Bone marrow (tissue), 2 donors: ENCODE data around the gene CT45A7.
"Not testable (repeated sequence)": the region's sequence is repeated elsewhere in the genome, so short reads cannot be mapped to it uniquely, and the experiment has no call there.

Experiments used
- DNase-seq, 2 donors: peaks; one replicate each; lab custom pipeline; 2025; lab: John Stamatoyannopoulos, UW

CT45A7 gene

DNA sequence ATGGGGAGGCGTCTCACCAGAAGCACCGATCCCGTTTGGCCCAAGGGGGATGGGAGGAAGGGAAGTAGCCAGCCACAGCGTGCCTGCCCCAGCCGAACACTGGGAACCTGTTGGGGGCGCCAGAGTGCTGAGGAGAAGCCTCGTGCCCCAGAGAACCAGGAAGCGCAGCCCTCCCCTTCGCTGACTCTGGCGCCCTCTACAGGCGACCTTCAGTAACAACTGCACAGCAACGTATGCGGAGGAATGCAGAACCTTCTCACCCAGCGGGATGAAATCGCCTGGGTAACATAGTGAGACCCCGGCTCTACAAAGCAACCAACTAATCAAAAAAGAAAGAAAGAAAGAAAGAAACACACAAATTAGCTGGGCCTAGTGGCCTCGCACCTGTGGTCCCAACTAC, at the start of gene CT45A7:
Gene CT45A7, minus strand, starts transcription at position 101 of the 400 bp plus-strand sequence. CDS start 3,747 bp downstream, outside the sequence.
- DNase-seq = not testable (repeated sequence)

DNA sequence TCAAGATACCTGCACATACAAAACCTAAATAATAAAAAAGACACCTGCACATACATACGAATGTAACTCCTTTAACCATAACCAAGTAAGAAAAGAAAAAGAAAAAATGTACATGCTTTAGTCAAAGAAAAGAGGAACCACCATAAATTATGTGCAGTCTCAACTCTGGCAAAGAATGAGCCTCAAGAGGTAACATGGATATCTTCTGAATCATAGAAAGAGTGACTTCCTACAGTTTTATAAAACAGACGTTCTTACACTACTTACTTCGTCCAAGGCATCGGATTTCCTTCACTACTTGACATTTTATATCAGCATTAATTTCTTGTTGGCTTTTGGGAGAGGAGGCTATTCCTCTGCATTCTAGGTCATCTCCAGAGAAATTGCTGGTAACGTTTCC, 45.7 kb upstream of the CT45A7 start:
- DNase-seq = not testable (repeated sequence)

DNA sequence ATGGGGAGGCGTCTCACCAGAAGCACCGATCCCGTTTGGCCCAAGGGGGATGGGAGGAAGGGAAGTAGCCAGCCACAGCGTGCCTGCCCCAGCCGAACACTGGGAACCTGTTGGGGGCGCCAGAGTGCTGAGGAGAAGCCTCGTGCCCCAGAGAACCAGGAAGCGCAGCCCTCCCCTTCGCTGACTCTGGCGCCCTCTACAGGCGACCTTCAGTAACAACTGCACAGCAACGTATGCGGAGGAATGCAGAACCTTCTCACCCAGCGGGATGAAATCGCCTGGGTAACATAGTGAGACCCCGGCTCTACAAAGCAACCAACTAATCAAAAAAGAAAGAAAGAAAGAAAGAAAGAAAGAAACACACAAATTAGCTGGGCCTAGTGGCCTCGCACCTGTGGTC, 34.6 kb upstream of the CT45A7 start, which contains the start of gene CT45A9:
Gene CT45A9, minus strand, starts transcription at position 101 of the 400 bp plus-strand sequence. CDS start 3,751 bp downstream, outside the sequence.
- DNase-seq = not testable (repeated sequence)

DNA sequence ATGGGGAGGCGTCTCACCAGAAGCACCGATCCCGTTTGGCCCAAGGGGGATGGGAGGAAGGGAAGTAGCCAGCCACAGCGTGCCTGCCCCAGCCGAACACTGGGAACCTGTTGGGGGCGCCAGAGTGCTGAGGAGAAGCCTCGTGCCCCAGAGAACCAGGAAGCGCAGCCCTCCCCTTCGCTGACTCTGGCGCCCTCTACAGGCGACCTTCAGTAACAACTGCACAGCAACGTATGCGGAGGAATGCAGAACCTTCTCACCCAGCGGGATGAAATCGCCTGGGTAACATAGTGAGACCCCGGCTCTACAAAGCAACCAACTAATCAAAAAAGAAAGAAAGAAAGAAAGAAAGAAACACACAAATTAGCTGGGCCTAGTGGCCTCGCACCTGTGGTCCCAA, 17.4 kb upstream of the CT45A7 start, which contains the start of gene CT45A8:
Gene CT45A8, minus strand, starts transcription at position 101 of the 400 bp plus-strand sequence. CDS start 3,755 bp downstream, outside the sequence.
- not testable (repeated sequence) for DNase-seq

- DNase-seq = not testable (repeated sequence)
These were observed 17.2 kb downstream of the CT45A7 start, which contains the start of gene CT45A2 for GRCh38 chrX:135819912-135820311. TSS of gene CT45A2 (minus strand) at chrX:135820012. CDS start at chrX:135816265, 3,747 bp downstream.

DNA sequence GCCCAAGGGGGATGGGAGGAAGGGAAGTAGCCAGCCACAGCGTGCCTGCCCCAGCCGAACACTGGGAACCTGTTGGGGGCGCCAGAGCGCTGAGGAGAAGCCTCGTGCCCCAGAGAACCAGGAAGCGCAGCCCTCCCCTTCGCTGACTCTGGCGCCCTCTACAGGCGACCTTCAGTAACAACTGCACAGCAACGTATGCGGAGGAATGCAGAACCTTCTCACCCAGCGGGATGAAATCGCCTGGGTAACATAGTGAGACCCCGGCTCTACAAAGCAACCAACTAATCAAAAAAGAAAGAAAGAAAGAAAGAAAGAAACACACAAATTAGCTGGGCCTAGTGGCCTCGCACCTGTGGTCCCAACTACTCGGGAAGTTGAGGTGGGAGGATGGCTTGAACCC, 34.4 kb downstream of the CT45A7 start, which contains the start of gene CT45A6:
Gene CT45A6, minus strand, starts transcription at position 101 of the 400 bp plus-strand sequence. CDS start 3,794 bp downstream, outside the sequence.
- DNase-seq = not testable (repeated sequence)

DNA sequence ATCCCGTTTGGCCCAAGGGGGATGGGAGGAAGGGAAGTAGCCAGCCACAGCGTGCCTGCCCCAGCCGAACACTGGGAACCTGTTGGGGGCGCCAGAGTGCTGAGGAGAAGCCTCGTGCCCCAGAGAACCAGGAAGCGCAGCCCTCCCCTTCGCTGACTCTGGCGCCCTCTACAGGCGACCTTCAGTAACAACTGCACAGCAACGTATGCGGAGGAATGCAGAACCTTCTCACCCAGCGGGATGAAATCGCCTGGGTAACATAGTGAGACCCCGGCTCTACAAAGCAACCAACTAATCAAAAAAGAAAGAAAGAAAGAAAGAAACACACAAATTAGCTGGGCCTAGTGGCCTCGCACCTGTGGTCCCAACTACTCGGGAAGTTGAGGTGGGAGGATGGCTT, 51.7 kb downstream of the CT45A7 start, which contains the start of gene CT45A5:
Gene CT45A5, minus strand, starts transcription at position 101 of the 400 bp plus-strand sequence. CDS start 3,774 bp downstream, outside the sequence.
- not testable (repeated sequence) for DNase-seq
